Fibroblast of villous mesenchyme (primary cell): ENCODE results near the gene KCNJ6. TPM values are rescaled to one million over a fixed set of nuclear protein-coding genes. Genes with fewer than 3 reads are reported as not detected.

ENCODE experiments used
- DNase-seq: peaks from one replicate; pipeline ENCODE4 v3.0.0-alpha.2; 2010; ENCODE audit warnings: low read depth
- H3K4me3 ChIP-seq: 2 replicates; pipeline ENCODE4 v1.5.1; 2011; ENCODE audit warnings: low read depth, mild to moderate bottlenecking, low read length
- total RNA-seq: library from RNA; depleted of rRNA; stranded (reverse); fragments of >200 nt; gene quantifications from 2 replicates; pipeline ENCODE4 v1.2.3, GENCODE V29; 2012
- TF ChIP-seq, protein P1 (sequence below): IDR thresholded peaks from 2 replicates; pipeline ENCODE4 v1.5.1; 2012; ENCODE audit warnings: low read depth, mild to moderate bottlenecking, low read length; ENCODE audit not compliant: insufficient read depth

Gene KCNJ6
- total RNA-seq, 1 donor, result not detected

DNA sequence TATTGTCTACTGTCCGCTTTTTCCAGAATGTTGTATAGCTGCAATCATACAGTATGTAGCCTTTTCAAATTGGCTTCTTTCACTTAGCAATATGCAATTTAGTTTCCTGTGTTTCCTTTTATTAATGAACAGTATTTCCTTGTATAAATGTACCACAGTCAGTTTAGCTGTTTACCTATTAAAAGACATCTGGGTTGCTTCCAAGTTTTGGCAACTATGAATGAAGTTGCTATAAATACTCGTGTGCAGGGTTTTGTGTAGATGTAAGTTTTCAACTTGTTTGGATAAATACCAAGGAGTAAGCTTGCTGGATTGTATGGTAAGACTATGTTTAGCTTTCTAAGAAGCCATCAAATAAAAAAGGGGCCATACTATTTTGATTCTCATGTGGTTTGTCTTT, 24.4 kb upstream of the KCNJ6 start:
- TF ChIP-seq, protein P1, sequence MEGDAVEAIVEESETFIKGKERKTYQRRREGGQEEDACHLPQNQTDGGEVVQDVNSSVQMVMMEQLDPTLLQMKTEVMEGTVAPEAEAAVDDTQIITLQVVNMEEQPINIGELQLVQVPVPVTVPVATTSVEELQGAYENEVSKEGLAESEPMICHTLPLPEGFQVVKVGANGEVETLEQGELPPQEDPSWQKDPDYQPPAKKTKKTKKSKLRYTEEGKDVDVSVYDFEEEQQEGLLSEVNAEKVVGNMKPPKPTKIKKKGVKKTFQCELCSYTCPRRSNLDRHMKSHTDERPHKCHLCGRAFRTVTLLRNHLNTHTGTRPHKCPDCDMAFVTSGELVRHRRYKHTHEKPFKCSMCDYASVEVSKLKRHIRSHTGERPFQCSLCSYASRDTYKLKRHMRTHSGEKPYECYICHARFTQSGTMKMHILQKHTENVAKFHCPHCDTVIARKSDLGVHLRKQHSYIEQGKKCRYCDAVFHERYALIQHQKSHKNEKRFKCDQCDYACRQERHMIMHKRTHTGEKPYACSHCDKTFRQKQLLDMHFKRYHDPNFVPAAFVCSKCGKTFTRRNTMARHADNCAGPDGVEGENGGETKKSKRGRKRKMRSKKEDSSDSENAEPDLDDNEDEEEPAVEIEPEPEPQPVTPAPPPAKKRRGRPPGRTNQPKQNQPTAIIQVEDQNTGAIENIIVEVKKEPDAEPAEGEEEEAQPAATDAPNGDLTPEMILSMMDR, result no peak
- DNase-seq, result no peak
- H3K4me3 ChIP-seq, result no peak overlapping the region

- H3K4me3 ChIP-seq, result no peak overlapping the region
- no peak for DNase-seq
- TF ChIP-seq, protein P1, result no peak
These were observed 23.6 kb upstream of the KCNJ6 start for GRCh38 chr21:37939838-37940237.

DNA sequence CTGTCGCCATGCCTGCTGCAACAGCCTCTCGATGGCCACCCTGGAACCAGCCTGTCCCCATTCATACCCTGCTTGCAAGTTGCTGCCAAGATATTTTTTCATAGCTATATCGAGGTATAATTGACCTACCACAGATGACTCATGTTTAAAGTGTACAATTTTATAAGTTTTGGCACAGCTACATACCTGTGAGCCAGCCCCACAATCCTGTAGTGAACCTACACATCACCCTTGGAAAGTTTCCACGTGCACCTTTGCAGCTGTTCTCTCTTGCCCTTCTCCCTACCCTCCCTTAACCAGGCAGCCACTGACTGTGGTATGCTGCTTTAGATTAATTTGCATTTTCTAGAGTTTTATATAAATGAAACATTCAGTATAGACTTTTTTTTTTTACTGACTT, 23.0 kb upstream of the KCNJ6 start:
- no peak overlapping the region for H3K4me3 ChIP-seq
- no peak for DNase-seq
- TF ChIP-seq, protein P1, result no peak

- DNase-seq, result no peak
- H3K4me3 ChIP-seq, result no peak overlapping the region
- TF ChIP-seq, protein P1, result no peak
These were observed 21.4 kb upstream of the KCNJ6 start for GRCh38 chr21:37937668-37938067.

DNA sequence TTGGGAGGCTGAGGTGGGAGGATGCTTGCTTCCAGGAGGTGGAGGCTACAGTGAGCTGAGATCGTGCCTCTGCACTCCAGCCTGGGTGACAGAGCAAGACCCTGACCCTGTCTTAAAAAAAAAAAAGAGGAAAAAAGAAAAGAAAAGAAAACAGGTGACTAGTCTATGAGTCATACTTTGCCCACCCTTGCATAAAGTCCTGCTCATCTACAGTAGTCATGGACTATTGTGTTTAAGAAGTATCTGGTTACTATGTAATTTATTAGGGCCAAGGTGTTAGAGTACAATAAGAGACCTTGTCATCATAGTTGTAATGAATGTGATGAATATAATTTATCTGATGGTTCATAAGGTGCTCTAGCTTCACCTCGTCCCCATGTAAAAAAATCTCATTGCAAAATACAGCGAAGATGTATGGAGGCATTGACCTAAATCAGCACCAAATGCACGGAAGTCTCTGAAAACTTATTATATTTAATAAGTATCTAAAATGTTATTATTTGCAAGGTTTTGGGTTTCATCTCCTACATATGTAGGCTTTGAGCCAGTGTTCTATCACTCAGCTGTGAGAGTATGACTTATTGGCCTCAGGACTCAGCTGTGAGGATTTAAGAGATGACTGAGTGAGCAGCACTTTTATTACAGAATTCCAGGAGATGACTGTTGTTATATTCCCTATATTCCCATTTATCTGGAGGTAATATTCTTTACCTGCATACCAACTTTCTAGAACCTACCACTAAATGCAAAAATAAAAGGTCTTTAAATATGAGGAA, 19.9 kb upstream of the KCNJ6 start:
- TF ChIP-seq, protein P1, result no peak
- no peak for DNase-seq
- H3K4me3 ChIP-seq, result no peak overlapping the region

GRCh38 chr21:37932936-37933335, 16.7 kb upstream of the KCNJ6 start:
- no peak for DNase-seq
- TF ChIP-seq, protein P1, result no peak
- no peak overlapping the region for H3K4me3 ChIP-seq

DNA sequence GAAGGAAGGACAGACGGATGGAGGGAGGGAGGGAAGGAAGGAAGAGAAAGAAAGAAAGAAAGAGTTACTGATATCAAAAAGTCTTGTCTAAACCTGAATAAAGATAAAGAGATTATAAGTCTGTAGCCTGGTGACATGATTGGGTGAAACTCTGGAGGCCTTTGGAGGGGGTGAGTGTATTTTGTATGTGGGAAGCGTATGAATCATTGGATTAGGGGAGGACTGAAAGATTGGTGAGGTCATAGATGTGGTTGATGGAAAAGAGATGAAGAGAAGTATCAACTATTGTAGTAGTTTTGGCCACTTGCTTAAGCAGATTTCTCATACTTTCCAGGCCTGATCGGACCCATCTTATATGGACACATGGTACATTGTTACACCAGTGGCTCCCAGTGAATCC, 11.5 kb upstream of the KCNJ6 start:
- no peak for DNase-seq
- TF ChIP-seq, protein P1, result no peak
- no peak overlapping the region for H3K4me3 ChIP-seq
